GM18520 (cell line): ENCODE results near the gene ZNF584.

Experiments
- ATAC-seq: cut with Tn5 transposase; IDR thresholded peaks from one replicate; pipeline ENCODE4 v1.9.1; 2021; ENCODE audit not compliant: unreplicated experiment

ZNF584 gene

GRCh38 chr19:58385891-58386575 is 22.4 kb upstream of the ZNF584 start:
- ATAC-seq, result no peak

GRCh38 chr19:58386576-58387337 is 21.7 kb upstream of the ZNF584 start, which contains the start of gene RPS5:
RPS5 (plus strand) TSS chr19:58387269; CDS start chr19:58388138, 869 bp downstream.
- peak; percentile 87 for ATAC-seq

GRCh38 chr19:58387338-58388174 is 20.9 kb upstream of the ZNF584 start:
- no peak for ATAC-seq

- no peak for ATAC-seq
Measured at GRCh38 chr19:58388175-58388526, 20.3 kb upstream of the ZNF584 start.

GRCh38 chr19:58392945-58393724 is 15.3 kb upstream of the ZNF584 start:
- ATAC-seq, result no peak

GRCh38 chr19:58393725-58394033 is 14.8 kb upstream of the ZNF584 start:
- no peak for ATAC-seq

GRCh38 chr19:58394821-58395219 is 13.6 kb upstream of the ZNF584 start:
- no peak for ATAC-seq

- ATAC-seq, result no peak
Measured at GRCh38 chr19:58395220-58395978, 13.1 kb upstream of the ZNF584 start, which contains the start of gene RNF225. RNF225 (plus strand) TSS chr19:58395656; CDS start chr19:58396090, 434 bp downstream.

- no peak for ATAC-seq
Measured at GRCh38 chr19:58395979-58396627, 12.3 kb upstream of the ZNF584 start.

- ATAC-seq, result no peak
Measured at GRCh38 chr19:58396691-58397532, 11.5 kb upstream of the ZNF584 start.

- no peak for ATAC-seq
Measured at GRCh38 chr19:58397533-58398037, 10.9 kb upstream of the ZNF584 start.

GRCh38 chr19:58398087-58398486 is 10.4 kb upstream of the ZNF584 start:
- ATAC-seq, result no peak

- no peak for ATAC-seq
Measured at GRCh38 chr19:58398545-58398944, 9.9 kb upstream of the ZNF584 start.

GRCh38 chr19:58399903-58400302 is 8.5 kb upstream of the ZNF584 start:
- ATAC-seq, result no peak

- ATAC-seq, result no peak
Measured at GRCh38 chr19:58400316-58400915, 8.0 kb upstream of the ZNF584 start.

GRCh38 chr19:58400916-58401839 is 7.3 kb upstream of the ZNF584 start:
- ATAC-seq, result peak; percentile 99

- ATAC-seq, result no peak
Measured at GRCh38 chr19:58401840-58402421, 6.5 kb upstream of the ZNF584 start.
